GM18519 (cell line): ENCODE data around the gene EIF4E1B.
A peak's percentile ranks its signal among the peaks of the same experiment; 100 is the strongest.

Experiments
- ATAC-seq: cut with Tn5 transposase; IDR thresholded peaks from one replicate; pipeline ENCODE4 v1.9.1; 2021; ENCODE audit warnings: mild to moderate bottlenecking, moderate library complexity; ENCODE audit not compliant: unreplicated experiment, low FRiP score

The EIF4E1B gene

DNA sequence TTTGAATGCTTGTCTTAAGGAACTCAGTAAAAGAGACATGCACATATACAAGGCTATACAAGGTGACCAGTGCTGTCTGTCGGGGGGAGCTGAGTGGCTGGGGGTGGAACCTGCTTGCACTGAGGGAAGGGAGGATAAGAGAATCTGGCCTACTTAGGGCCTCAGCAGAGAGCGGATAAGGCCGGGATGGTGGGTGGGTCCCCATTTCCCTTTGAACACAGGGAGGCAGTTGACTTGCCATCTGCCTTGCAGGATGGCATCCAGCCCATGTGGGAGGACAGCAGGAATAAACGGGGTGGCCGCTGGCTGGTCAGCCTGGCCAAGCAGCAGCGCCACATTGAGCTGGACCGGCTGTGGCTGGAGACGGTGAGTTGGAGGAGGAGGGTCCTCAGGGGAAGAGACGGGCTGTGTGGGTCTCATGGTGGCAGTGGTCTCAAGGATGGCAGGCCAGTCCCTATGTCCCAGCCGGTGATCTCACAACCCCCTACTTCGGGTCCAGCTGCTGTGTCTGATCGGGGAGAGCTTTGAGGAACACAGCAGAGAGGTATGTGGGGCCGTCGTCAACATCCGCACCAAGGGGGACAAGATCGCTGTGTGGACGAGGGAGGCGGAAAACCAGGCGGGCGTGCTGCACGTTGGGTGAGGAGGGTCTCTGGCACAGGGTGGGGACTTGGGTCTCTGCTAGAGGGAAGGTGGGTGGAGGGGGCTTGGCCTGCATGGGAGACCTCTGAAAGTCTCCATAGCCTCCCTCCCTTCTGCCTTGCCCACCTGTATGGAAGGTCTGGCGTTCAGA lies 14.6 kb downstream of the EIF4E1B start:
- no peak for ATAC-seq

DNA sequence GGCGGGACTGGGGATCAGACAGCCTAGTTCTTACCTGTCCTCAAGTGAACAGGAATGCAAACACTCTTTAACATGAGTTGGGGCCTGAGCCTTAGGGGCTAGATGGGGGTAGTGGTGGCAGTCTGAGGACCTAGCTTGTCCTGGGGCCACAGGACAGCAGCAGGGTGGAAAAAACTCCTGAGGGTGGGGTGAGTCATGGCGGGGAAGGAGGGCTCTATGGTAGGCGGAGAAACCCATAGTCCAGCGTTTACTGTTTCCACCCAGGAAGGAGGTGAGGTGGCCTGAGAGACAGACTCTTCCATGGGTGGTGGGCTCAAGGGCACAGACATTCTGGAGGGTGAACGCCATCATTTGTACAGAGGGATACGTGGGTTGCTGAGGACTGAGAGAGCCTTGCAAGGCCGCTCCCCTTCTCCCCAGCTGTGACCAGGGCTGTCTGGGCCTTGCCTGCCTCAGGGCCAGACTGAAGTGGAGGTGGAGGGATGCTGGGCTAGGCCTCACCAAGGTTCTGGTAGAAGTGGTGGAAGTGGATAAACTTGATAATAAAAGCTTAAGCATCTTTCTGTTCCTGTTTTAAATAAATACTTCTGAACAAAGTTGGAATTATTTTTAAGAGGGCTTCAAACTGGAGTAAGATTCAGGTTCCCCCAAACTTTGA lies 15.7 kb downstream of the EIF4E1B start:
- ATAC-seq: no peak

DNA sequence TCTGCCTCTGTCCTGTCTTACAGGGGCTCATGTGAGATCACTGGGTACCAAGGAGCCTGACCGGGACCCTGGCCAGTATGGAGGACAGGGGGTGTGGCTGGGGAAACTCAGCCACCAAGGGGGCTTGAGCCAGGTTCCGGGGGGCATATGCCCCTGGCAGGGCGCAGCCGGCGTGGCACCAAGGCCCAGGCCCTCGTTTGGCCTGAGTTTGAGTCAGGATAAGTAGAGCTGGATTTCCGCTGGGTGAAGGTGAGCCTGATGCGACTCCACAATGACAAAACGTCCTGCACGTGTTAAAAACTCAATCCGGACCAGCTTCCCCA lies 16.2 kb downstream of the EIF4E1B start:
- no peak for ATAC-seq

DNA sequence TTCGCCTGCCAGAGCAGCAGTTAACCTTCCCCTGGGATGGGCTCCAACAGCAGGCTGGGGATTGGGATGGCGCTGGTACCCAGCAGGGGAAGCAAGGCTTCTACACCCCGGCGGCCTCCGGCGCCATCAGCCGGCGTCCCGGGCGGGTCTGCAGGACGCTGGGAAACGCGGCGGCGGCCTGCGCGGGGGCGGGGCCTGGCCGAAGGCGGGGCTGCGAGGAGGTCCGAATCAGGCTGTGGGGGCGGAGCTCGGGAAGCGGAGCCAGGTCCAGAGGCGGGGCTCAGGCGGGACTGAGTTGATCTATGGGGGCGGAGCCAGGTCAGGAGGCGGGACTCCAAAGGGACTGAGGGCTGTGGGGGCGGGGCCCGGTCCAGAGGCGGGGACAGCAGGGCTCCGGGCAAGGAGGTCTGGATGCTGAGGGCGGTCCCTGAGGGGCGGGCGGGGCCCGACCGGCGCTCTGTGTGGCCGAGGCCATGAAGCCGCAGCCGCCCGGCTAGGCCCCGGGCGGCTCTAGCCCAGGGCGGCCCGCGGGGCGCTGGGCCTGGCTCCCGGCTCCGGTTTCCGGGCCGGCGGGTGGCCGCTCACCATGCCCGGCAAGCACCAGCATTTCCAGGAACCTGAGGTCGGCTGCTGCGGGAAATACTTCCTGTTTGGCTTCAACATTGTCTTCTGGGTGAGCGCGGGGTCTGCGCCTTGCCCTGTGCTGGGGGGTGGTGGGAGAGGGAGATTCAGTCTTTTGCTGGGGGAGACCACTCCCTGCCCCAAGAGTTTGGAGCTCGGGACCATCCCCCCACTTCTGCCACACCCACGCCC lies 16.8 kb downstream of the EIF4E1B start, which contains the start of gene TSPAN17:
TSPAN17 (plus strand) TSS at position 455 of the 813 bp plus-strand sequence; CDS start at position 587, 132 bp downstream.
- peak; percentile 81 for ATAC-seq

DNA sequence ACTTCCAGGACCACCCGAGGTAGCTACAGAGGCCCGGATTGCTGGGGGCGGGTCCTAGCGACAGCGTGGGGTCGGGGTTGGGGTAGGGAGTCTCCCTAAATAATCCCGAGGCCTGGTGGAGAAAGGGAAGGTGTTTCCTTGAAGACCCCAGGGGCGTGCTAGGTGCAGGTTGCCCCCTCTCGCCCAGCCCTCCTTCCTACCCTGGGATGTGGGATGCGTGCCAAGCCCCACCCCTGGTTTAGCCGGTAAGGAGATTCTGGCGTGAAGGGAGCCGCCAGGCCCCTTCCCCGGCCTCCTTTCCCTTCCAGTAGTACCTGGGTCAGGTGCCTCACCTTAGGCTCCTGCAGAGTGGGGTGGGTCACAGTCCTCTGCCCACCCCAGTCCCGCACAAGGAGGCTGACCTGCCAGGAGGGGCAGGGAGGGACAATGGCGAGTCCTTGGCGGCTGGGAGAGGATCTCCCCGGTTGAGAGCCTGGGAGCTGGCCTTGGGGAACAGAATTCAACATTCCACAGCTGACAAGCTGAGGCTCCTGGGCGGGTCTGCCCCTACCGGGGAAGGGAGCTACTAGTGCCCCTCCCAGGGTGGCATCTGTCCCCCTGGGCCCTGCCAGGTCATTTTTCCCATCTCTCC lies 17.5 kb downstream of the EIF4E1B start:
- ATAC-seq: no peak

DNA sequence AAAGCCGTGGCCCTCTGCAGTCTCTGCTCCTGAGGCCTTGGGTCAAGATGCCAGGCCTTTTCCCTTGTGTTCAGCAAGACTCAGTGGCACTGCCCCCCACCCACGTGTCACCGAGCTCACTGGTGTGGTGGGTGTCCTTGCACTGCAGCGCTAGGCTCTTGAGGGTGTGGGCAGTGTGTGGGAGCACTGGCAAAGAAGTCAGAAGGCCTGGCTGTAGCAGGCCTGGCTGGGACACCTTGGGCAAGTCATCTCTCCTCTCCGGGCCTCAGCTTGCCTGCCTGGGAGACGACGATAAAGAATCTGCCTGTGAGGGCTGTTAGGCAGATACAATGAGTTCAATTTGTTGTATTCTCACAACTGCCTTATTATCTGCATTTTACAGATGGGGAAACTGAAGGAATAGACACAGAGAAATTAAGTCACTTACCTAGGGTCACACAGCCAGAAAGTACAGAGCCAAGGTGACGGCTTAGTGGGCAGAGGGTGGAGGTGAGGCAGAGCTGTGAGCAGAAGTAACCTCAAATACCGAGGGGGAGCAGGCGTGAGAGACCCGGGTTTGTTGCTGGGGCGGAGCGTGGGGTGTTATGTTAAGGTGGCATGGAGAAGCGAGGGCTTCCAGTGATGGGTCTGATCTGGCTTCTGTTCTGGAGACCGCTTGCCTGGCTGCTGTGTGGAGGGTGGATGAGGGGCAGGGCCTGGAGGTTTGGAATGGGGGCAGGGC lies 18.2 kb downstream of the EIF4E1B start:
- no peak for ATAC-seq

DNA sequence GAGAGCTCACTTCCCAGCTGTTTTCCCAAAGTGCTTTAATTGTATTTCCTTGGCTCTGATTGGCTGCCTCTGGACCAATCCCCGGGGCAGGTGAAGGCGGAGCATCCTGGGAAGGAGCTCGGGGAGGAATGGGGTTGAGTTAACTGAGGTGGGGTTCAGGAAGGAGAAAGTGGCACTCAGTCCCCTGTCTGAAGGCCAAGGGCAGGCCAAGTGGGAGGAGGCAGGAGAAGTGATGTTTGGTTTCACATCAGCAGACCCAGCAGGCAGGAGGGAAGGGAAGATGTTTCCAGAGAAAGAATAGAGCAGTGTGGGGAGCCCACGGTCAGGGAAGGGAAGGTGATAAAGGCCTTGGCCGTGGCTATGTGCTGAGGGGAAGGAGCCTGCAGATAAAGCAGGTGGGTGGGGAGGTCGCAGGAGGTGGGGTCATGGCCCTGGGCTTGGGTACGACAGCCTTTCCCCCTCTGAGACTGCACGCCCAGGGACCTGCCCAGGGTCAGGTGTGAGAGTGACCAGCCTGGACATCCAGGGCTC lies 19.9 kb downstream of the EIF4E1B start:
- no peak for ATAC-seq

DNA sequence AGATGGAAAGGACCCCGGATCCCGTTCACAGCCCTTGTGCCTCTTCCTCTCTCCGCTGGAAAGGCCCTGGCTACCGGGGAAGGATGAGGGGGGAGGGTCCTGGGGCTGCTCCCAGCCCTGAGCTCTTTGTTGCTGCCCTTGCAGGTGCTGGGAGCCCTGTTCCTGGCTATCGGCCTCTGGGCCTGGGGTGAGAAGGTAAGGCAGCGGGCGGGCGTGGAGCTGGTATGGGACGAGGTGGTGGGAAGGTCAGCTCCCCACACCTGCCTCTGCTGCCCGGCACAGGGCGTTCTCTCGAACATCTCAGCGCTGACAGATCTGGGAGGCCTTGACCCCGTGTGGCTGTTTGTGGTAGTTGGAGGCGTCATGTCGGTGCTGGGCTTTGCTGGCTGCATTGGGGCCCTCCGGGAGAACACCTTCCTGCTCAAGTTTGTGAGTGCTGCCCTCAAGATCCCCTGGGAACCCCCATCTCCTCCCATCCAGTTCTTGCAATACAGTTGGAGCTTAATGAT lies 21.1 kb downstream of the EIF4E1B start:
- no peak for ATAC-seq

DNA sequence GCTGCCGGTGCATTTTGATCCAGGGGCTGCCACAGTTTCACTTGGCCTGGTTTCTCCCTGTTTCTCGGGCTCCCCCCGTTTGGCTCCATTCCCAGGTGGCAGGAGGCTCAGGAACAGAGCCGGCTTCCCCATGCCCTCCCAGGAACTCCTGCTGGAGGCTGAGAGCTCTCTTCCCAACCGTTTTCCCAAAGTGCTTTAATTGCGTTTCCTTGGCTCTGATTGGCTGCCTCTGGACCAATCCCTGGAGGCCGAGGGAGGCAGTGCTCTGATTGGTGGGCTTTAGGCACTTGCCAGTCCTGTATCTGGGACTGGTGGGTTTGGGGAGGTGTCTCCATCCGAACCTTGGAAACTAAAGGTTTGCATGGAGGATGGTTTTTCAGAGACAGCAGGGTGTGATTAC lies 21.7 kb downstream of the EIF4E1B start:
- no peak for ATAC-seq

DNA sequence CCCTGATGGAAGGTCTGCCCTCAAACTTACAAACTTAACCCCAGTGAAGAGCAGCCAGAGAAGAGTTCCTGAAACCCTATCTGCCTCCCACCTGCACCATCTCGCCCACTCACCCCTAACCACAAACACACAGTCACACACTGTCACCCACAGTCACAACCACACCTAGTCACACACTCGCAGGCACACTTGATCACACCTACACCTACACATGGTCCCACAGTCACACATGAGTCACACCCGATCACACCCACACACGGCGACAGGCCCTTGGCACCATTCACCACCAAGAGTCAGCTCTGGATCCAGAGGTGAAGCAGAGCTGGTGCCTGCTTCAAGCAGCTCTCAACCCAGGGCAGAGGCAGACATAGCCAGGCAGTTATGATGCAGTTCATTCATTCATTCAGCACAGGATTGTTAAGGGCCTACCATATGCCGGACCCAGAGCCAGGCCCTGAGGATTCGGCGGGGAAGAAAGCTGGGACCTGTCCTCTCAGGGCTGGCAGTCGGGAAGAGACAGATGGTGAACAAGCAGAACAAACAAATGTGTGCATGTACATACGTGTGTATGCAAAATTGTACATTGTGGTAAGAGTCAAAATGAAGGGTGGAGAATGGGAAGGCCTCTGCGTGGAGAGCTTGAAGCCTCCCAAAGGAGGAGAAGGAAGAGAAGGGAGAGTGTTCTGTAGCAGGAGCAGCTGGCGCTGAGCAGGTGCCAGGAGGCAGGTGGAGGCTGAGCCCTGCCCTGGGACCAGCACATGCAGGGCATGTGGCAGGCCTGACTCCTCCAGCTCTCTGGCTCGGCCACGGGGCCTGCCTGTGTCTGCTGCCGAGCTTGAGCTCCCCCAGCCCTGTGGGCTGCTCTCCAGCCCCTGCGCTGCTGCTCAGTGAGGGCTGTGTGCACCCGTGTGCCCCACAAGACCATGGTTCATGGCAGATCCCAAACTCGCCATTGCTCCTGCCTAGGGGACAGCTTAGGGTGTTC lies 23.2 kb downstream of the EIF4E1B start:
- no peak for ATAC-seq

DNA sequence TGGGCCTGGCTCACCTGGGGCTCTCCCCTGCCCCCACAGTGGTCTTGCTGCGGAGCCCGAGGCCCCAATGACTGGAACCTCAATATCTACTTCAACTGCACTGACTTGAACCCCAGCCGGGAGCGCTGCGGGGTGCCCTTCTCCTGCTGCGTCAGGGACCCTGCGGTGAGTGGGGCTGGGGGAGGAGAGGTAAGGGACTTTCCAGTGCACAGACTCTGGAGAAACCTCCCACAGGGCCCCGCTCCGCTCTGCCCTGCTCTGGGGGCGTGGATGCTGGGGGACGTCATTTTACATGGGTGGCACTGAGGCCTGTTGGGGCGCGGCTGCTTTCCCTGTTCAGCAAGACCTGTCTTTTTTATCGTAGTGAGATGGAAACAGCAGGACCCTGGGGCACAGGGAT lies 24.4 kb downstream of the EIF4E1B start:
- ATAC-seq: no peak

DNA sequence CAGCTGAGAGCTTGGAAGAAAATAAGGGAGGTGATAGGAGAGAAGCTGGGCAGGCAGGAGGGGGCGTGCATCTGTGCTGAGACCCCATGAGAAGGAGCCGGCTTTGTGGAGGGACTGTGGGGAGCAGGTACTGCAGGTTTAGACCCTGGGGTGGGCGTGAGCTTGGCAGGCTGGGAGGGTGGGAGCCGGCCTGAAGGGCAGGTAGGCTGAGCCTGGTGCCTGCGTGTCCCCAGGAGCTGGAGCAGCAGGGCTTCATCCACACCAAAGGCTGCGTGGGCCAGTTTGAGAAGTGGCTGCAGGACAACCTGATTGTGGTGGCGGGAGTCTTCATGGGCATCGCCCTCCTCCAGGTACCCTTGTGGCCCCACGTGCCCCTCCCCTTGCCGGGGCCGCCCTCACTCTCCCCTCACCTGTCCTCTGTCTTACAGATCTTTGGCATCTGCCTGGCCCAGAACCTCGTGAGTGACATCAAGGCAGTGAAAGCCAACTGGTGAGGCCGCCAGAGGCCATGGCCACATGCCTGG lies 26.1 kb downstream of the EIF4E1B start:
- ATAC-seq: no peak

DNA sequence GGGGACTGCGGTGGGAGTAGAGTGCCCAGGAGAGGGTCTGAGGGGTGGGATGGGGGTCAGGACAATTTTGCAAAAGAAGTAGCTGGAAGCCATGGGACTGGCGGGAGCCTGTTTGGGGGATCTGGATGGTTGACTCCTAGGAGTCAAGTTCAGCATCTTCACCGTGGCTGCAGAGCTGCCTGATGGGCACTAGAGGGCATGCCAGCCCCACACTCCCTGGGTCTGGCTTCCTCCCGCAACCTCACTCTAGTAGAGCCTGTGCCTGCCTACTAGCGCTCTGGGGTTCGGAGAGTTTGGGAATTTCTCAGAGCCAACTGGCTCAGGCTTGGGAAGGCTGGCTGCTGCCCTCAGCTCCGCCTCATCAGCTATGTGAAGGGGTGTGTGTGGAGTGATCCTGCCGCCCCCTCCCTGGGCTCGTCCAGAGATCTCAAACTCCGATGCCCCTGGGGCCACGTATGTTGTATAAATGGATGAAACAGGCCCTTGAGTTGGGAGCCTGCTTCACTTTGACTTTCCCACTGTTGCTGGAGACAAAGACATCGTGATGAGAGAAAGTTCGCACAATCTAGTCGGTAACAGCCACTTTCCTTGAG lies 27.6 kb downstream of the EIF4E1B start:
- ATAC-seq: no peak

DNA sequence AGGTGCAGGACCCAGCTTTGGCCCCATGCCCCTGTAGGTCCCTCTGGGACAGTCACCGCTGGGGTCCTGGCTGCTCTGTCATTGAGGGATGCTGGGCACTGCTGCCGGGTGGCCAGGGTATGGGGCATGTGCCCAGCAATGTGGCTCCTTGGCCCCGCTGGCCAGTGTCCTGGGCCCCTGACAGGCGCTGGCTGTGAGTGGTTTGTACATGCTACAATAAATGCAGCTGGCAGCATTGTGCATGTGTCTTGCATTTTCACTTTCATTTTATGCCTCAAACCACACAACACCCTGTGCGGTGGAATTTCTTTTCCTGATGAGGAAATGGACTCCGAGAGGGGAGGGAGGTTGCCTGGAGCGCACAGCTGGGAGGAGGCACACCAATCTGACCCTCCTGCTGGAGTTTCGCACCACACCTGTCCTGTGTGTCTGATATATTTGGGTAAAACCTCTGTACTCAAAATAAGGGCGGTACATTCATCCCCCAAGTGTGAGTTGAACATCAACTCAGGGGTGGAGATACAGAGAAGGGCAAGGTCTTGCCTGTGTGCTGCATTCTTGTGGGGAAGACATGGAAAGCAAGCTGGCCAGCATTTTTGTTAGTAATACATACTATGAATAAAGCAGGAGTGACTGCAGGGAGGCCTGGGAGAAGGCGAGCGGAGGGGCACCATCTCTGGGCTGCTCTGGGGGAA lies 28.5 kb downstream of the EIF4E1B start:
- ATAC-seq: no peak

DNA sequence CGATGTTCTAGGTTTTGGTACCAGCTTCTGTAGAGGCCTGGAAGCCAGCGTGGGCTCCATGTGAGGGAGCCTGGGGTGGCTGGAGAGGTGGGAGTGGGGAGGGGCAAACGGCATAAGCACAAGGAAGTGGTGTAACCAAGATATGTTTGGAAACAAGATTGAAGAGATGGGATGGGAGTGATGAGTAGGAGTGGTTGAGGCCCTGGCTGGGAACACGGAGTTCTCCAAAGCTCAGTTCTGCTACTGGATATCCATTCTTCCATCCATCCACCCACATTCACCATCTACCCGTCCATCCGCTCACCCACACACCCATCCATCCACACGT lies 29.0 kb downstream of the EIF4E1B start:
- ATAC-seq: no peak

DNA sequence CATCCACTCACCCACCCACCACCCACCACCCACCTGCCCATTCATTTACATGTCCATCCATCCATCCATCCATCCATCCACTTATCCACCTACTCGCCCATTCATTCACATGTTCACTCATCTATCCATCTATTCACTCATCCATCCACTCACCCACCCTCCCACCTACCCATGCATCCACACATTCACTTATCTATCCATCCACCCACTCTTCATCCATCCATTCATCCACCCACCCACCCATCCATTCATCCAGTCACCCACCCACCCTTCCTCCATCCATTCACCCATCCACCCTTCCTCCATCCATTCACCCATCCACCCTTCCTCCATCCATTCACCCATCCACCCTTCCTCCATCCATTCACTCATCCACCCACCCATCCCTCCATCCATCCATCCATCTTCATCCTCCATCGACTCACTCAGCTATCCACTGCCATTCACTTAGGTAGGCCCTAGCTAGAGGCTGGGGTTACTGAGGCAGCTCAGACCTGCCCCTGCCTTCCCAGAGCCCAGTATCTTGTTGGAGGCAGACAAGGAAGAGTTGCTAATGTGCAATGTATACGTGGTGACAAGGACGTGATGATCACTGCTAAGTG lies 29.5 kb downstream of the EIF4E1B start:
- no peak for ATAC-seq

DNA sequence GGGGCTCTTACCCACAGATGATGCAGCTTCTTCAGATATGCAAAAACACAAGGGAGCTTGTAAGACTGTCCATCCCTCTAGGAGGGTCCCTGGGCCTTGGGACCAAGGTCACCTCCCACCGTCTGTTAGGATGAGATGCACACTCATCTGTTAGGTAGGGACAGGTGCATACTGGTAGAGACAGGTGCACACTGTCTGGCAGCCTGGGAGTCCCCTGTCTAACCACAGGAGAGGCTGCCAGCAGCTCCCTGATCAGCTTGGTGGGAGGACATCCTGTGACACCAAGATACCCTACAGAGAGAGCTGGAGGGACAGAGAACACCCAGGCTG lies 30.0 kb downstream of the EIF4E1B start:
- ATAC-seq: peak; percentile 9
